GM19023 (cell line): ENCODE results near the gene MKI67.
A peak's percentile ranks its signal among the peaks of the same experiment; 100 is the strongest.

Source experiments
- ATAC-seq: cut with Tn5 transposase; IDR thresholded peaks from one replicate; pipeline ENCODE4 v1.9.1; 2021; ENCODE audit warnings: mild to moderate bottlenecking, moderate library complexity; ENCODE audit not compliant: unreplicated experiment

MKI67 gene

DNA sequence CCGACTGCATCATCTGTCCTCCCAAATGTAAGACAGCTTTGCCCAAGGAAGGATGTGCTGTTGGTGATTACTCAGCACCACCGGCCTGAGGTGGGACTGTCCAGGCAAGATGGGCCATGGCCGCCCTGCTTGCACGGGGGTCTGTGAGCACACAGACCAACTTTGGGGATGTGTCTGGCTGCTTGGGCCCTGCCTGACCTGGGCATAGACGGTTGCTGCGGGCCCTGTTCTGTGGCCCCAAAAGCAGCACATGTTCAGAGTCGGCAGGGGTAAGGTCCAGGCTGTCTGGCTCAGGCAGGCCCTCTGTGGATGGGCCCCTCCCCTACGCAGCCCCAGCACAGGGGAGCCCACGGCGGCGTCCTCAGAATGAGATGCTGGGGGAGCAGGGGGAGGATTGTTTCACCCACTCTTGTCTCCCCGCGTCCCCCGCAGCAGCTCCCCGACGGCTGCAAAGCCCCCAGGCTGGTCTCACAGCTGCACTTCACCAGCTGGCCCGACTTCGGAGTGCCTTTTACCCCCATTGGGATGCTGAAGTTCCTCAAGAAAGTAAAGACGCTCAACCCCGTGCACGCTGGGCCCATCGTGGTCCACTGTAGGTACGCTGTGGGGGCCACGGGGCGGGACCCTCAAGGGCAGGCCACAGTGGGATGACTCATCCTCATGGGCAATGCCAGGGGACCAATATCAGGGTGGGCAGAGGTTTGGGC lies 58.4 kb downstream of the MKI67 start:
- ATAC-seq = no peak

DNA sequence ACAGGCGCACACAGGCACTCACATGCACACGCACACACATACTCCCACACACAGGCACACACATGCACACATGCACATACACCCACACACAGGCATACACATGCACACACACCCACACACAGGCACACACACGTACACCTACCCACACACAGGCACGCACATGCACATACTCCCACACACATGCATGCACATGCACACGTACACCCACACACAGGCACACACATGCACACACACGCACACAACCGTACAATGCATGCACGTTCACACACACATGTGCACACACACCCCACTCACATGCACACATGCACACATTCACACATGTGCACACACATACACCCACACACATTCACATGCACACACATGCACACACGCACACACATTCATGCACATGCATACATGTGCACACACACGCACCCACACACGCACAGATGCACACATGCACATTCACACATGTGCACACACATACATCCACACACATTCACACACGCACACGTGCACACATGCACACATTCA lies 59.3 kb downstream of the MKI67 start:
- ATAC-seq = no peak

DNA sequence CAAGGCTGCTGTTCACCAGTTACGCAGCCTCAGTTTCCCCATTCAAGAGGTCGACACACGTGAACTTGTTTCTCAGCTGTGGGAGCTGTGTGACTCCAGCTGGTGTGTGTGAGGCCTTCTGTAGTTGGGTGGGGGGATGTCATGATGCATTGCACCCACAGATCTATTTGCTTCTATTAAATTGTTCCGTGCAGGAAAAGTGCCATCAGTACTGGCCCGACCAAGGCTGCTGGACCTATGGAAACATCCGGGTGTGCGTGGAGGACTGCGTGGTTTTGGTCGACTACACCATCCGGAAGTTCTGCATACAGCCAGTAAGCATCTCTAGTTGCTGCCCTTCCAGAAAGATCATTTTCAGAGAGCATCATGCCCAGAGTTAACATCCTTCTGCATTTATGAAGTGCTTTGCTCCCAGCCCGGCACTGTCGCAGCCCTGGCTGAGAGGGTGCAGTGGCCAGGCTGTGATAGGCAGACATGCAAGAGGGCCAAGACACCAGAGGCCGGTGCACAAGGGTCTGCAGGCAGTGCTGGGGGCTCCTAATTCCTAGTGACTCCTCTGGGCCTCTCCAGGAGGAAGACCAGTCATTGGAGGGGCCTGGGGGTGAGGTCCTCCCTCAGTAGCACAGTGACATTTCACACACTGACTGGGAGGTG lies 60.2 kb downstream of the MKI67 start:
- ATAC-seq = no peak

DNA sequence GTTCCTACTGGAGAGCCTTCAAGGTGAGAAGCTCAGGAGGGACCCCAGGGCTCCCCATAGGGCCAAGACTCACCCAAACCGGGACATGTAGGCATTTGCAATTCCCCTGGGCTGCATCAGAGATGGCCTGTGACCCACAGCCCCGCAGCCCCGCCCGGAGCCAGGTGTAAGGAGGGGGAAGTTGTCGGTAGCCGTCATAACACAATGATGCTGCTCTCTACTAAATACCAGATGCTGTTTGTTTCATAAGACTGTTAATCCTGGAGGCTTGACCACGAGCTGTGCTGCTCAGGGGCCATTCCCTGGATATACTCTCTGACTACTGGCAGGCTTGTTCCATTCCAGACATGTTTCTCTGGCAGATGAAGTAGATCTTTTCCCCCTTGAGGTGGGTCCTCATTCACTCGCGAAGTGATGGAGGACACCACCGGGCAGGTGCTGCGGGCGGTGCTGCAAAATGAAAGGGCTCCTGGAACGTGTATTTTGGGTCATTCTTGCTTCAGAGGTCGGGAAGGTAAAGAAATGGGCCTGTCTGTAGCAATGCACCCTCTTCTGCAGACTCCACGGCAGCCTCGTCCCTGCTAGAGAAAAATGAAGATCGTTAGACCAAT lies 61.1 kb downstream of the MKI67 start:
- peak; percentile 35 for ATAC-seq

DNA sequence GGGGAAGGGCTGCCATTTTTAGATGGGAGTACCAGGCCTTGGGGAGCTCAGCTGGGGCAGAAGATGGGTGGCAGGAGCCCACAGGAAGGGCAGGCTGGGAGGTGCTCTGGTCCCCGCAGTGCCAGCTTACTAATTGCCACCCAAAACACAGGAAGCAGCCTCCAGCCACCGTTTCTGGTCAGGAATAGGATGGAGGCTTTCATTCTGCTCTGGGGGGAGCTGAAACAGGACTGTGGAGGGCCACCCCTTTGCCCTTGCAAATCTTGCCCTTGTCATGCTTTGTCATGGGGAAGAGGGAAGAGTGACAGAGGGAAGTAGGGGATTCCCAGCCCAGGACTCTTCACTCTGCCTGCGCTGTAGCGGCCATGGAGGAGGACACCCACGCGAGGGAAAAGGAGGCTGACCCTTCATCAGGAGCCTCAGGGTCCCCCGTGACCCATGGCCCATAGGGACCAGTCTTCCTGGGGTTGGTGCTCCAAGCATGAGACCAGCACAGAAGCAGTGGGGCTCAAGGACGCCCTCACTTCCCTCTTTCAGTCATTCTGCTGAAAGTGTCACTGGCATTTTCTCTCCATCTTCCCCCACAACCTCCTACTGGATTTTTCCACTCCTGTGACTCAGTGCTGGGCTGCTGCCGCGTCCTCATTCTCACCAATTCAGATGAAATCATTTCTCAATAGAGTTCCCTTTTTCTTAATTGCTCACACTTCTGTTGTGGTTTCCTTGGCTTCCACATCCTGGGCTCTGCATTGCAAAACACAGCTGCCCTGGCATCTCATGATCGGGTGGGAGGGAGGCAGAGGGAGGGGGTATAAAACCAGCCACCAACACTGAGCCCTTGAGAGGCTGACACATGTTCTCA lies 61.9 kb downstream of the MKI67 start:
- ATAC-seq = peak; percentile 36

DNA sequence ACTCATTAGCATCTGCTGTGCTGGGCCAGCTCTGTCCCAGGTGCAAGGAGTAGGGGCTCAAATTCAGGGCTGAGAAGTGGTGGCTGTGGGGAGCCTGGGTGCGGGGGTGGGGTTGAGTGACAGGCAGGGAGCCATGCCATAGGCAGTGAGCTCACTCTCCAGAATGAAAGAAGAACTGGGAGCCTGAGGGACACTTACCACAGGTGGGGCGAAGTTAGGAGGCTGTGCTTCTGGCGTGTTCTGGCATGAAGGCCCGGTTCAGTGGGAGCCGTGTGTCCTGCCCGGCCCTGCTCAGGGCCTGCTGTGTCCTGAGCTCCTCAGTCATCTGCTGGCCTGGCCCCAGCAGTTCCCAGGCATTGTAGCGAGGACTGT lies 62.5 kb downstream of the MKI67 start:
- ATAC-seq = peak; percentile 18

DNA sequence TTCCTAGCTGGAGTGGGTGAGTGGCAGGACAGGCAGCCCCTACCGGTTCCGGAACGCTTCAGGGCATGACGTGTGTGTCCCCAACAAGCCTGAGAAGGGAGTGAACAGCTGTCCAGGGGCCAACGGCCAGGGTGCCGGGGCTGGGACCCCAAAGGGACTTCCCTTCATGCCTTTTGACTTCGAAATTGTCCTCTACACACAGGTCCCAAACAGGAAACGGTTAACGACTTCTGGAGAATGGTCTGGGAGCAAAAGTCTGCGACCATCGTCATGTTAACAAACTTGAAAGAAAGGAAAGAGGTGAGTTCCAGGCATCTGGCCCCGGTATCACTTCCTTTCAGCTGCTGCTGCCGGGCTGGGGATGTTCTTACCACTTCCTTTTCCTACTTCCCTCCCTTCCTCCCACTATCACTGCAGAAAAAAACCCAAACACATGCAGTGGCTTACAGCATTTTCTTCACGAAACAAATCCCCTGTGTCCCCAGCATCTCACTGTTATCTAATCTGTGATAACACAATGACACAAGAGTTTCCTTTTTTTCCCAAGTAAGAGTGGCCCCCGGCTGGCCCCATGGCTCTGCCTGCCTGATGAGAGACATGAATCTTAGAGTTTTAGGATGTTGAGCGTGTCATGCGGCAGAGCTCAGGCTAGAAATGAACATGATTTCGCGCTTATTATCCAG lies 63.2 kb downstream of the MKI67 start:
- peak; percentile 46 for ATAC-seq

DNA sequence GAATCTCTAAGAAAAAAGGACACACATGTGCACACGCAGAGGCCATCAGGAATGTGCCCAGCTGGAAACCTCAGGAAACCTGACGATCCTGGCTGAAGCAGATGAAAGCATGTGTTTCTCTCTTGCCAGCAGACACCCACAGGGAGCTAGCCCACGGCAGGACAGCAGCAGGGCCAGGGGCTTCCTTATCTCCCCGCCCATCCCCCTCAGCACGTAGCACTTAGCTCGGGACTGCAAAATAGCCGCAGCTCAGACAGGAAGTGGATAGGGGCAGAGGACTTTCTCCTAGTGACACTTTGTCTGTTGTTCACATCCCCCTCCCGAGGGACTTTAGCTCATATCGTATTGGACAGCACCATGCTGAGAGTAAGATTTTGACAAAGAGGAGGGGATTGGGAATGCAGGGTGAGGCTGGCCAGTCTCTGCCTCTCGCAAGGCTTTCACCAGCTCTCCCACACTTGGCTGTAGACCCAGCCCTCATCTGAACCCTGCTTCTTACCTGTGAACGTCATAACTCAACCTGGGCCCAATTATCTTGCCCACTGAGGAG lies 63.8 kb downstream of the MKI67 start:
- no peak for ATAC-seq

DNA sequence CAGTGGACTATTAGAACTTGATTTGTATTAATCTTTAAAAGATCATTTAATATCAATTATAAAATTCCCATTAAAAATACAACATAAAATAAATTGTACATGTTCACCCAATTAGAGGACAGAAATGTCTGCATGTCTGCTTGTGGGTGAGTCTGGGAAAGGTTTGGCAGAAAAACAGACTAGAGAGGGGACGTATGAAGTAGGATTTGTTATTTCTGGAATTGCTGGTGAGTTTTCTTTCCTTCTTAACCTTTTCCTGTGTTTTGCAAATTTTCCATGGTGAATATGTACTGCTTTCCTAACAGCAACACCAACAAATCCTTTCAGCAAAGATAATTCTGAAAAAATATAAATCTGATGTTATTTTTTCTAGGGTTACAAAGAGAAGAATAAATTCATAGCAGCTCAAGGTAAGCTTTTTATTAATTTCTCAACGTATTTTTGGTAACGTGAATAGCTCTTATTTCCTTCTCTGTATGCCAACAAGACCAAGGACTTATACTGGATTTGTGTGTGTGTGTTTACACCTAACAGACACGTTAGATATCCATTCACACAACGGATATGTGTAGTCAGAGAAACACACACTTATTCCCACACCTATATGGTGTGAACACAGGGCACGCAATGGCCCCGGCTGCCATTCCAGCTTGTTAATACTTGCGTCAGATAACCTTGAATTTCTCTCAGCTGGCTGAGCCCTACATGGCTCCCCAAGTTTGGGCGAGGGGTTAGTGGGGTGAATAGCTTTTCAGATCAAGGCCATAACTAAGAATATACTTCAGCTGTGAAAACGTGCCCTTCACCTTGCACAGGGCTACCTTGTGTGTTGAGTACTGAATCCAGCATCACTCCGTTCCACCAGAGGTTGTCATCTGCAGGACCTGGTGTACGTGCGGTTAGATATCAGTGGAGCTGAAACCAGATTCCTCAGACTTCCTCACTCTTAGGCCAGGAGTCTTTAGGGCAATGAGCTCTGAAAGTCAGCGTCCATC lies 64.6 kb downstream of the MKI67 start:
- no peak for ATAC-seq

DNA sequence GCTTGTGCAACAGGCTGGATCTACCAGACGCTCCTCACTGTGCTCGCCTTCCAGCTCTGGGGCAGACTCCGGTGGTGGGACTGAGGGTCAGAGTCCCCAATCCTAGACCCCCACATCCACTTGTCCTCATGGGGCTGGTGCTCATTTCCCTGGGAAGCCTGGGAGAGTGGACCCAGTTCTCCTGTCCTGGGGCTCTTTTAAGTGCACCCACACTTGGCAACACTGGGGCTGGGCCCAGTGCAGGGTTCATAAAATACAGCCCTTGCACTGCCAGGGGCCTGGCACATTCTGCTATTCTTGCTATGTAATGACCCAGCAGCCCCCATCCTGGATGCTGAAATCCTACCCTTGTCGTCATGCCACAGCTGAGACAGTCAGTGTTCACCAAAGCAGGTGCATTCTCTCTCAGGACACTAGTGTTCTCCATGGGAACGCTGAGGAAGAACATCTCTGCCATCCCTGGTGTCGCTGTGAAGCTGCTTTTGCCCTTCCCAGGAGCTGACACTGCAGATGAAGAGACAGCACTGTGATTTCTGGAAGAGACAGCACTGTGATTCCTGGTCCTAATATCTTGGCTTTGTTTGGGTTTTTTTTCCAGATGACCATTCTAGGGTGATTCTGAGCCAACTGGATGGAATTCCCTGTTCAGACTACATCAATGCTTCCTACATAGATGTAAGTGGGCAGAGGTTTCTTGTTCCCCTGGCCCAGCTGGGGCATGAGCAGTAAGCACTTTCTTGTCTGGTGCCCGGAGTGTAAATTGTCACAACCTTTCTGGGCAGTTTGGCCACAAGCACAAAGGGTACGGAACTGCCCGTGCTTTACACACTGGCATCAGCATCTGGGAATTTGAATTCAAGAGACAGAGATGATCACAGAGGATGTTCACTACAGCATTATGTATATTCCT lies 65.6 kb downstream of the MKI67 start:
- no peak for ATAC-seq

DNA sequence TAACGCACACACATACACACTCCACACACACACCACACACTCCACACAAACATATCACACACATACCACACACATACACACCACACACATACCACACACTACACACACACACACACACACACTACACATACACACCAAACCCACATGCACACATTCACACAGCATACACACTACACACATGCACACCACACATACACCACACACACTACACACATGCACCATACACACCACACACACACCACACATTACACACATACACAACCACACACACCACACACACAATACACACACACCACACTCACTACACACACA lies 66.3 kb downstream of the MKI67 start:
- no peak for ATAC-seq

DNA sequence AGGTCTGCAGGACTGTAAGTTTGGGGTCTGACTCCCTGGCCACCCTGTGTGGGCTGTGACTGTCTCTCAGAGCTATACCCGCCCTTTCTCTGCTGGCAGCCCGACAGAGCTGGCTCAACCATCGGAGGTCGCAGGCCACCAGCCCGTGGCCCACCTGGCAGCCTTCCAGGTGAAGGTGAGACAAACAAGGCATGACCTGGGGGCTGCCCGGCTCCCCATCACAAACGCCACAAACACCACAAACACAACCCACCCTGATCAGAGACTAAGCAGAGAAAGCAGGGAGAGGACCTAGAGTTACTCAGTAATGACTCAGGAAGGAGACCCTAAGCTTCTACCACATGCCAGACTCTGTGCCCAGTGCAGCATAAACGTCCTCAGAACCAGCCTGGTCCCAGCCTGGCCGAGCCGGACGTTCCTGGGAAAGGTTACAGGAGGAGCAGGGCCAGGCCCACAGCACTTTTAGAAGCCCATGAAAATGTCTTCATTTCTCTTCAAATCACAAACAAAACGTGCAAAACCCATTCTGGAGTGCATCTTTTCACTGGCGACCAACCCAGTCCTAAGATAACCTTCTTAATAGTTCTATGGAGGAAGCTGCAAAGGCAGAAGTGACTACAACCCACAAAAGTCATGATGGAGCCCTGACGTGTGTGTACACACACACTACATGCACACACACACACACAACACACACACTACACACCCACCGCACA lies 66.8 kb downstream of the MKI67 start:
- no peak for ATAC-seq

DNA sequence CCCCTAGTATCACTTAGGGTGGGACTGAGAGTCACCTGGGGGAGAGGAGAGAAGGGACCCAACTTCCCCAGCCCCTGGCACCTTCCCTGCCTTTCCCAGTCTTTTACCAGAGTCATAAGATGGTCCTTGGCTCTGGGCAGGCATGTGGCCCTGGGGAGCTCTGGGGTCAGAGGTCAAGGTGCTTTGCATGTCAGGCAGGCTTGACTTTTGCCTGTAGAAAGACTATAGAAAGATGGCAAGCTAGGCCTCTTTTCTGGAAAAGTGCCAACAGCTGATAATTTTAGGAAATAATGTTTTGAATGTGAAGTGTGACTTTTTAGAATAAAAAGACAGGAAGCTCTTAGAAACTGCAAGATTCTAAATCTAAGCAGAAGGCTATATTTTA lies 67.5 kb downstream of the MKI67 start:
- no peak for ATAC-seq

DNA sequence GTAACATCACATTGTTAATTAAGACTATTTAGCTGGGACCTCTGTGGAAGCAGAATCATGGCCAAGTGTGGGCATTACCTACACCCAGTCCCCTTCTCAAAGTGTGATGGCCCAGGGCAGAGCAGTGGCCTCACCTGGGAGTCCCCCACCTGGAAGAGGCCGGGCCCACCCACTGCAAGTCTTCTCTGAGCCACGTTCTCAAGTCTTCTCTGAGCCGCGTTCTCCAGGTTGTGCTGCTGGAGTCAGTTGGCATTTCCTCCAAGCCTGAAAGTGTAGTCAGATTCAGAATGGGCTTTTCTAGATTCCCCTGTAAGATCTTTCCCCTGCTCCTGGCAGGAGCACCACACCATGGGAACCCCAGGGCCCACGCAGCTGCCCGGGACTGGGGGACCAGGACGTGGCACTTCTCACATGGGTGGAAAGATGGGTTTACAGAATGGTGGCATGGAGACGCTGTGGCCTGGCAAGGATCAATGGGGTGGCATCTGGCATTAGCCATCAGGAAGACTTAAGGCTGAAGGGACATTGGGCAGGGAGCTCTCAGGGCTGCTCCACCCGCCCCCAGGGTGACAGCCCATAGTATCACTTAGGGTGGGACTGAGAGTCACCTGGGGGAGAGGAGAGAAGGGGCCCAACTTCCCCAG lies 68.0 kb downstream of the MKI67 start:
- no peak for ATAC-seq

DNA sequence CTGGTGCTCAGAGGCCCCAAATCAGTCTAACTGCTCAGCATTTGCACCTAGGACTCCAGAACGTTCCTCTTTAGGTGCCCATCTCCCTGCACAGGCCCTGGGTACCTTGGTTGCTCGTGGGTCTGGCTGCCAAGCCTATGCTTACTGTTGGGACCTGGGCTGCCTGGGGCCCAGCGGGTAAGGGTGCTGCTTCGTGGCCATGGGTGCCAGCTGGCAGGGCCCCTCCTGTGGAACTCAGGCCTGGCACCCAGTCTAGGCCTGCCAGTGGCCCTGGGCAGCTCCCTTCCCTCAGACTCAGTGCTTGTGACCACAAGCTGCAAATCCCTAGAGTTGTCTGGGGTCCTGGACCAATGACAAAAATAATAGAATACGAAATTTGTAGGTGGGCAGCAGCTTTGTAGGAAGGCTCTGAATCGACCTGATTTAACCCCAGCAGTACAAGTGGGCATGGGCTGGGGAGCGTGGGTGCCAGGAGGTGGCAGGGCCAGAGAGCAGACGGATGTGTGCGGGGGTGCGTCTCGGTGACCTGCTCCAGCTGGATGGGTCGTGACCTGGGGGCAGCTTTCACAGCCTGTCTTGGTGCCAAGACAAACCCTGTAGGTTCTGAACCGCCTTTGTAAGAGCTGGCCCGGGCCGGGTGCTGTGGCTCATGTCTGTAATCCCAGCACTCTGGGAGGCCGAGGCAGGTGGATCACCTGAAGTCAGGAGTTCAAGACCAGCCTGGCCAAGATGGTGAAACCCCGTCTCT lies 69.7 kb downstream of the MKI67 start:
- no peak for ATAC-seq

DNA sequence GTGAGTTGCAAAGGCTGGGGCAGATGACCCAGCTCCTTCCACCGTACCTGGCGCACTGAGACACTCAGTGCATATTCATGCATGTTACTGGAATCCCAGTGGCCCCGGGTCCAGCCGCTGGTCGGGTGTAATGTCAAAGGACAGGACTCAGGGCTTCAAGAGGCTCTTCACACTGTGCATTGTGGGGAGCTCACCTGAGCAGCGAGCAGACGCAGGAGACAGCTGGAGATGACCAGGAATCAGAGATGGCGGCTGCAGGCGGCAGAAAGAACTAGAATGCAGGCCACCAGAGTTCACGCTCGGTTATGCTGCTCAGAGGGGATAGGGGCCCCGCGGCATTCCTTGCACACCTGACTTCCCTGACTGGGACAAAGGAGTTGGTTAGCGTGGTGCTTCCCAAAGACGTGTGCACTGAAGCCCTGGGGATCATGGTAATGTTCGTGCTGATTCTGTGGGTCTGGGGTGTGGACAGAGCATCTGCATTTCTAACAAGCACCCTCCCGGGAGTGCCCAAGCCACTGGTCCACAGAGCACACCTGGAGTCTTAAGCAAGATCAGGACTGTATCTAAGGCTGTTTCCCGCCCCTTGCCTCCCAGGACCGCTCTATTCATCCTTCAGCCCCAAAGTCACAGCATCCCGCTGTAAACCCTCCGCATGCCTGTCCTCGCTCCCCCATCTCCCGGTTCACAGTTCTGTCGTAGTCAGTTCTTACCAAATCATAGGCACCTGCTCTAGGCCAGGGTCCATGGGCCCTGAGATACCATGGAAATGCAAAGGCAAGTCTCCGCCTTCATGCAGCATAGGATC lies 71.0 kb downstream of the MKI67 start:
- ATAC-seq = no peak
